SHP77 treated with DMSO at 0.1 percent for 48 hours (cell line): ENCODE measurements around the gene EML5.

Source experiments
- DNase-seq: peaks from one replicate; lab custom pipeline; 2025; lab: John Stamatoyannopoulos, UW

The EML5 gene

DNA sequence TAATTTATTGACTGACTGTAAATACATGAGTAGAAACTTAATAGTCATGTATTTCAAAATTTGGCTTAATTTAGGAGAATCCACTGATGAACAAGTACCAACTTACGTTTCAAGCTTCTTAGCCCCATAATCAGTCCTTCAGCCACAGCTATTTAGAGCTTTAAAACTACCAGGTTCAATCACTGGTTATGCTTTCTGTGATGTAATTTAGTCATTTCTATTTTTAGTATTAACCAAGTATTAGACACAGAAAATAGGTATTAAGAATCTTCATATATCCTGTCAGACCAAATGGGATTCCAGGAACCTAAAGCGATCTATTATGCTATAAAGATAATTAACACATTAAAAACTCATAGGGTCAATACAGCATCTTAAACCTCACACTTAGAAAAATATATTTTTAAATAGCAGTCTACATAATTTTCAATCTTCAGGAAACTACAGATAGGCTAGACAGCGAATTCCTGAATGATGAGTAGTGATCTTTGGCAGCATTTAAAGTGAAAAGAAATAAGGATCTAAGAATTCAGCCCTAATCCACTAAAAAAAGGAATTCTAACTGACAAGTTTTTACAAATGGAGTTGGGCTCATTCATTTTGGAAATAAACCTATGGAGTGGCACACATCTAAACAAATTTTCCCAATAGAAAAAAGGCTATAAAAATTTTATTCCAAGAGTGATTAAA is 178.4 kb downstream of the EML5 start:
- DNase-seq, result no peak

DNA sequence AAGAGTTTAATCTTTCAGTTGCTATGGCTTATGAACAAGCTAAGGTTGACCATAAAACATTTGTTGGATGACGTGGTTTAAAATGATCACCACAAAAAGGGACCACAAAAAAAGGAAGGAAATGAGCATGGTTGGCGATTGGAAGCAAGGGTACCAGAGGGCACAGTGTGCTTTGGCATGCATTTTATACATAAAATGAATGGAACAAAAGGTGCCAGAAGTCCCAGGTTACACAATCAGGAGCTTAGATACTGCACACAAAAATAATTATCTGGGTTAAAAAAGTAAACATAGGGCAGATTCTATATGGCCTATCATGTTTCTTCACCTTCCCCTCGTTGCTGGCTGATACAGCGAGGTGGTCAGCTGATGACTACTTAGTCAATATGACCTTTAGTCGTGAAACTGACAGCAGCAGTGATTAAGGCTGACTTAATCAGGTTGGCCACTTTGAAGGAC is 179.2 kb downstream of the EML5 start:
- DNase-seq, result no peak

DNA sequence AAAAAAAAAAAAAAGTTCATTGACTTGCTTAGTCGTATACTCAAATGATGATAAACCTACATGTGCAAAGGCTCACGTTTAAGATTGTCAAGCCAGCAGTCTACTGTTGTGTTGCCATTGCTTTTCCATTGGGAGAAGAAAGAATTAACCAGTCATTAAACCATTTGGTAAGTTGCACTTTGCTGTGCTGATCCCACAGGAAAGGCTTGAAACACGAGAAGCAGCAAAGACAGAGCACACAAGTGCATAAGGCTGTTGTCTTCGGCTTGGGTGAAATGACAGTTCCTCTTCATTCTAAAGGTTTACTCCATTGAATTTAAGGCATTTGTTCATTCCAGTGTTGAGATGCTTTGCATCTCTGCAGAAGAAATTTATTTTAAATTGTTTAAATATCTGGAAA is 179.8 kb downstream of the EML5 start:
- DNase-seq, result no peak

DNA sequence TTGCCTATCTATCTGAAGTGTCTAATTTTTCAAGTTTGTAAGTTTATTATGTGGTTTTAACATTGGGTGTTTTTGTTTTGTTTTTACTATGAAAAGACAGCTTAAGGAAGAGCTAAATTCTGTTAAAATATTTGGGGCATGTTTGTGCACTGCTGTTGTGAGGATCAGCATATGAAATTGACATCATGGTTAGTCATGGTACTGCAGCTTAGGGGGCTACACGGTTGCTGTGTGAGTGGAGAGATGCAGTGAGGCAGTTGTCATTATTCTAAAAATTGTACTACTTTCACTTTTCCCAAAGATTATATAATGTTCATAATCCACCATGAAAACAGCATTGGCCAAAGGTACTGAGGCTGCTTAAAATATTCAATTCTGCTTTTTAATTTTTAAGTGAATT is 180.9 kb downstream of the EML5 start:
- no peak for DNase-seq

DNA sequence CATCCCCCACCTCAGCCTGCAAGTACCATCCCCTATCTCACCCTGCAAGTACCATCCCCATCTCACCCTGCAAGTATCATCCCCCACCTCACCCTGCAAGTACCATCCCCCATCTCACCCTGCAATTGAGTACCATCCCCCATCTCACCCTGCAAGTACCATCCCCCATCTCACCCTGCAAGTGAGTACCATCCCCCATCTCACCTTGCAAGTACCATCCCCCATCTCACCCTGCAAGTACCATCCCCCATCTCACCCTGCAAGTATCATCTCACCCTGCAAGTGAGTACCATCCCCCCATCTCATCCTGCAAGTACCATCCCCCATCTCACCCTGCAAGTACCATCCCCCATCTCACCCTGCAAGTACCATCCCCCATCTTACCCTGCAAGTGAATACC is 184.9 kb downstream of the EML5 start:
- no peak for DNase-seq

DNA sequence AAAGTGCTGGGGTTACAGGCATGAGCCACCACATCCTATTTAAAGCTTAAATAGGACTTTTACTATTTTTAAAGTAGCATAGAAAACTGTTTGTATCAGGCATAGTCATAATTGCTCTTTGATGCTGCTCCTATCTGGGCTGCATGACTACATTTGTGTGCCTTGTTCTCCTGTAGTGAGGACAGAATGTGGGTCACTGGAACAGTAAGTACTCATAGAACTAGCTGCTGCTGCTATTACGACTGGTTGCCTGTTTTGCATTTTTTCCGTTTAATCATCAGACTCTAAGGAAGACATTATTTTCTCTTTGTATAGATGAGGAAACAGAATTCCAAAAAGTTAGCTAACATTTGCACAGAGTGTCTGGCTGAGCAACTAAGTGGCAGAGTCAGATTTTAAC is 187.2 kb downstream of the EML5 start:
- no peak for DNase-seq

DNA sequence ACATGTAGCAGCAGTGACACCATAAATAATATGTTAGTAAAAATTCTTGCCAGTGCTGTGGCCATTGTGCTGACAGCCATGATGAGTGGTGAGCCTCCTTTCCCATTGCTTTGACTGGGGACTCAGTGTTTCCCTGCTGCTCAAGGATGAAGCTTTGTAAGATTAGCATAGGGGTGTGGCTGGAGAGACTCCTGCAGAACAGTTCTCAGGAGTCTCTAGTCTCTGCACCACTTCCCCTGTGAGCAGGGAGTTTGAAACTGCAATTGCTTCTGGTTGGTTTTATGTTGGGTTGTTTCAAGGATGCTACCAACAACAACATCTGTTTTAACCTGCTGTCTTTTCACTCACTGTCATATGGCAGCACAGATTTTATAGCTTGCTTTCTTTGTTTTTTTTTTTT is 188.5 kb downstream of the EML5 start:
- no peak for DNase-seq

DNA sequence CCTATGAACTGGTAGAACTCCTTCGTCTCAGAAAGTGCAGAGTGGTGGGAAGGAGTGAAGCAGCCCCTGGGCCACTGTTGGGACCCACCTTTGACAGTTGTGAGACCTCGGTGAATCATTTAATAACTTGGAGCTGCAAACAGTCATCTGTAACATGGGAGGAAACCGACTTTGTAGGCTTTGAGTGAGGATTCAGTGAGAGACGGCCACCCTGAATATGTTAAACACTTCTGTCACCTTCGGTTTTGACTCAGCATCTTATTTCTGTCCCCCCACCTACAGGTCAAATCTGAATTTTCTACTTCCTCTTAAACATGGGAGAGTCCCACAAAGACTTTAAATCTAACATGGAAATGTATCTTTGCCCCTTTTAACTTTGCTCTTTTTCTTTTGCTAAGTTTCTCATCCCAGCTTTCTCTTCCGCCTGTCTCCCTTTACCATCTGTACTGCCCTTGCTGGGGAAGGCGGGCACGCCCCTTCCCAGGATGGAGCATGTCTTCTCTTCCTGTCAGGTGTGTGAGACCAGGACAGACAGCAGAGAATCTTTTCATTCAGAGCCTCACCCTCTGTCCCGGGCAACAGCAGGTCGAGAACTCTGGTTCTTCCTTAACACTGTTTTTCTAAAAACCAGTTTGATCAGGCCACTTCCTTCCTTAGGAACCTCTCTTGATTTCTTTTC is 192.9 kb downstream of the EML5 start:
- DNase-seq, result no peak

DNA sequence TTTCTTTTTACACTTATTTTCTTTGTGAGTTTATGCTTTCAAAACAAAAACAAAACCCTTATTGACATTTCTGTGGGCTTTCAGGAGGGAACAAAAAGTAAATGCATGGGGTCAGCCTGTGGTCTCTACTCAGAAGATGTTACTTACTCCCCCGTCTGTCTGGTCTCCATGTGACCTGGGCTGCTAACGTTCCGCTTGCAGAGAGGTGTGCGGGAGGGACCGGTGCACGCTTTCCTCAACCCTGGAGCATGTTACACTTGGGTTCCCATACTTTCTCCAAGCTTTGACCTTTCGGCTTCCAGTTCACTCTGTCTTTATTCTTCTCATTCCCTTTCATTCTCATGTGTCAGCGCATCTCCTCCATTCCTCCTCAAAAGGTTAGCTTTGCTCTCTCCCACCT is 193.4 kb downstream of the EML5 start:
- no peak for DNase-seq

DNA sequence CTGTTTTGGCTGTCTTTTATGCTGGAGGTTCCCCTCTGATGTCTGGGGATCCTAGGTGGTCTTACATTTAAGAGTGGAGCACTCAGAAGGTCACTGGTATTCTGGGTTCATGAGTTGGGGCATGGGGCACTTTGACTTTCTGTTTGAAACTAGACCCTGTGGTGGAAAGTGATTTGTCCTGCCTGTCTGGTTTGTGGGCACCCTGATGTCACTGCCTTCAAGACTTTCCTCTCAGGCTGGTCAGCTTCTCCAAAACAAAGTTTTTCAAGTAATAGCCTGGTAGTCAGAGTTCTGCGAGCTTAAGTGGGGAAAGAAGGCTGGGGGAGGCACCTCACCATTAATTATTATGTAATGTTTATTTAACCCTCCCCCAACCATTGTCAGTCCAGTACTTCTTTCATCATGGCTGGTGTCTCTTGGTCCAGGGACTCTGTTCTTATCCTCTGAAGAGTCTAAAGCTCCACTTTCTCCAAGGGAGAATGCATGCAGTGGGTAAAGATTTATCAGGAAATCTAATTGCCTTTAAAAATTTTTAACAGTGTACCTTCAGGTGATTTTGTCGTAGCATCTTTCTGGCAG is 194.6 kb downstream of the EML5 start:
- DNase-seq, result no peak

DNA sequence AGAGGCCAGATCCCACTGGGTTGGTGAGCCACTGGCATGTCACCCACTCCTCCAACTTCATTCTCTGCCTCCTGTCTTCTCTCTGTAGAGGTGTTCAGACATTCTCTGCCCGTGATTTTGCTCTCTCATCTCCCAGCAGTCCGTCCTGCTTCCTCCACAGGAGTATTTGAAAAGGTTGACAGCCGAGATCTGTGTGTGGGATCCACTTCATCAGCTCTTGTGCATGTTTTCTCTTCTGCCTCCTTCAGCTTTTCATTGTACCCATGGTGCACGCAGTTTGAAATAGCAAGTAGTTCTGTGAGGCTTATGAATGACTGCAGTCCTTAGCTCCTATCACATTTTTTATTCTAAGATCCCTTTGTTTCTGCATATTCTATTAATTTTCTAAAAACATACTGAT is 195.2 kb downstream of the EML5 start:
- DNase-seq, result no peak

DNA sequence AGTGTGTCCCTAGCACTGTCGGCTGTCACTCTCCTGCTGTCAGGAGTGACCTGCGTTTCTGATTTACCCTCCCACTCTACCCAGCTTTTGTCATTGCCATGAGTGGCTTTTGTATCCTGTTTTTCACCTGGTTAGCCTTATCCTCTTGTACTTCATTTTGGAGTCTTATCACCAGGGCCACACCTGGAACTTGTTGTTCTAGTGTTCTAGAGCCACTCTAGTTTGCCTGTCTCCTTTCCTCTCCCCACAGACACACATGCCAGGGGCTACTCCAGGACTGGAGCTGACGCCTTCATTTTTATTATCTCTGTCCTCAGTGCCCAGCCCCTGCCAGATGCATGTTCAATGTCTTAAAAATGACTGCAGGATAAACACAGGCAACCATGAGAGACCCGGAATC is 195.7 kb downstream of the EML5 start:
- DNase-seq, result no peak

DNA sequence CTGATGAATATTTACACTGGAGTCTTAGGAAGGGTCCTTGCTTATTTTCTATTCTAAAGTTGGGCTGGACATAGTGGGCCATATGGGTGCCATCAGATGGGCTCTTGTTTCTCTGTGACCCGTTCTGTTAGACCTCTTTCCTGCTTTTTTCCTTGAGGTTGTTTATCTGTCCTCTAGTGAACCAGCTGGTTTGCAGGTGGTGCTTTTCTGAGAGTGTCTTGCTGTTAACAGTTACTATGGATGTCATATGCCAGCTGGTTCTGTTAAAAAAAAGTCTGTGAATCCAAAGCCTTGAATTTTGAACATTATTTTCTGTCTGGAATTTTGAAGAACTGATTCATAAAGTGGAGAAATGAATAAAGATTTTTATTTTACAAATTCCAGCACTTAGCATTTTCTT is 200.7 kb downstream of the EML5 start:
- DNase-seq, result no peak

DNA sequence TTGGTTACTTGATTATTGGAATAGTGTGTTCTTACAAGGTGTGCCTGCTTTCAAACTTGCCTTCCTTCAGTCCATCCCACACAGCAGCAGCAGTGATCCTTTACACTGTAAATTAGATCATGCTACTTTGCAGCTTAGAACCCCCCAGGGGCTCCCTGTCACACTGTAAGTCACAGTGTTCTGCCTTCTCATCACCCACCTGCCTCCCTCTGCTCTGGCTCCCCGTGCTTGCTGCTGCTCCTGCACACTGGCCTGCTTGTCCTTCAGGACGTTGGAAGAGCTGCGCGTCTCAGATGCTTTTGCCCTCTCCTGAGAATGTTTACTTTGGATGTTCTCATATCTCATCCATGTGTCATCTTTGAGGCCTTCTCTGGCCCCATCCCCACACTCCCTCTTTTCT is 202.6 kb downstream of the EML5 start:
- no peak for DNase-seq

DNA sequence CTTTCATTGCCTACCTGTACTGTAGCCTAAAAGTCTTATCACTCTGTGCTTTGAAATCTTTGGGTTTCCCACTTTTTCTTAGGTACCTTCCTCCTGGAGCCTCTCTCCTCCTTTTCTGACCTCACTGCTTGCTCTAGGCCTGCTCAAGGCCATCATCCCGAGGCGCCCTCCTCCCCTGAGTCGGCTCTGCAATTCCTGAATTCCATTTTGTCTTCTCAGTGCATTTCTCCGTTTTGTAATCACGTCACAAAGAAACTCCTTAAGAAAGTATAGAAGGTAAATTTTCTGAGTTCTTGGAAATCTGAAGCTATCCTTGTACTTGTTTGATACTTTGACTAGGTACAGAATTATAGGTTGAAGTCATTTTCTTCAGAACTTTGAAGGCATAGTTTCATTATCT is 204.7 kb downstream of the EML5 start:
- no peak for DNase-seq

DNA sequence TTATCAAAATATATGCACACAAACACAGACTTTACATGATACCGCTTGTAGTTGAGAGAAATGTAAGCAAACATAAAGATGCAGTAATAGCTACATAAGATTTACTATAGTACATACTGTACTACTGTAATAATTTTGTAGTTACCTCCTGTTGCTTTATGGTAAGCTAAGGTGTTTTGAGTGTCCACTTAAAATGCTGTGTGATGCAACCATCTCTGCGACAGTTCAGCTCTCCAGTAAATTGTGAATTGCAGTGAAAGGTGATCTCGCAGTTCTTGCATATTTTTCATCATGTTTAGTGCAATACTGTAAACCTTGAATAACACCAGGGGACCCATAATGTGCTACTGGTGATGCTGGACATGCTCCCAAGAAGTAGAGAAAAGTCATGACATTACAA is 208.3 kb downstream of the EML5 start:
- DNase-seq, result no peak

DNA sequence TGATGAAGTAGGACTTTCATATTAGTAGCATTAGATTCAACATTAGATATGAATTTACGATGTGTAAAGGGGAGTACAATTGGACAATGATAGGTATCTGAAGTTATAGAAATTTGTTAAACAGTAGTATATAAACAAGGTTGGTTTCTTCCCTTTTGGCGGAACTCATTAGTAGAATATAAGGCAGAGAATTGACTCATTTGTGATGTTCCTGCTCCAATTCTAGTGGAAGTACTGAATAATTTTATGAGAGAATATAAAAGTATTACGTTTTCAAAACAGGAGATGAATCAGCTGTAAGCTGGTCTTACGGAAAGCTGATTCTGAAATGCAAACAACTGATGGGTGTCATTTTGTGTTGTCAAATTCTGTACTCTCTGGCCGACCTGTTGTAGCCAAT is 216.5 kb downstream of the EML5 start:
- no peak for DNase-seq

DNA sequence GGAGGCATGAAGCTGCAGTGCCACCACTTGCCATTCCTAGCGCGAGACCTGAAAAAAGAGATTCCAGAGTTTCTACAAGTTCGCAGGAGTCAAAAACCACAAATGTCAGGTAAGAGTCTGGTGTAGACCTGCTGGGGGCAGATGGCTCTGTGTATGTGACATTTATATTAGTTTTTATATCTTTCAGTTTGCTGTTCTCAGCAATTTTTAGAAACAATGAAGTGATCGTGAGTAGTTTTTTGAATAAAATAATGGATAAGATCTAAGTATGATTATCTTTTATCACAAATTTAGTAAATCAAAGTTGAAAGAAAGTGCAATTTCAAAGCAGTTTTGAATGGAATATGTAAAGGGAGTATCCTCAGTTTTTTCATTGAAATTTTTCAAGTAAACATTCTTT is 220.6 kb downstream of the EML5 start:
- DNase-seq, result no peak

DNA sequence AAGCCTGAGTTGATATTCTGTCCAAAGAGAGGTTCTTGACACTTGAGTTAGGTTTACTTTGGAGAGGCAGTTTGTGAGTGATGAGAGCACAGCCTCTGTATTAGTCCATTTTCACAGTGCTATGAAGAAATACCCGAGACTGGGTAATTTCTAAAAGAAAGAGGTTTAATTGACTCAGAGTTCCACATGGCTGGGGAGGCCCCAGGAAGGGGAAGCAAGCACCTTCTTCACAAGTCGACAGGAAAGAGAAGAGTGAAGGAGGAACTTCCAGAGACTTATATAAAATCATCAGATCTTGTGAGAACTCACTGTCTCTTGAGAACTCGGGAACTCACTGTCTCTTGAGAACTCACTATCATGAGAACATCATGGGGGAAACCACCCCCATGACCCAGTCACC is 224.6 kb downstream of the EML5 start:
- no peak for DNase-seq

DNA sequence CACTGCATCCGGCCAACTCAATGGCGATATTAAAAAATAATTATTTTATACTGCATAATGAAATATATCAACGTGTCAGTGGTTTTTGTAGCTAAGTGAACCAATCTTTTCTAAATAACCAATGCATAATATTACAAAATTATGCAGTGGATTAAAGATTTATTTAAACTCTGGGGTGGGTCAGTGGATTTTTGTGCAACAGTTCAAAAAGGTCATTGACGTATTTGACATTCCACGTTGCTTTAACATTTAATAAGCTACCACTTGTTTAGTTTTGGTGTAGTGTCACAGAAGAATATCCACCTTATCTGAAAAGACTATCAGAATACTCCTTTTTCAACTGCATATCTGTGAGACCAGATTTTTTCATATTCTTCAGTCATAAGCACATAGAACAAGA is 227.3 kb downstream of the EML5 start:
- no peak for DNase-seq

DNA sequence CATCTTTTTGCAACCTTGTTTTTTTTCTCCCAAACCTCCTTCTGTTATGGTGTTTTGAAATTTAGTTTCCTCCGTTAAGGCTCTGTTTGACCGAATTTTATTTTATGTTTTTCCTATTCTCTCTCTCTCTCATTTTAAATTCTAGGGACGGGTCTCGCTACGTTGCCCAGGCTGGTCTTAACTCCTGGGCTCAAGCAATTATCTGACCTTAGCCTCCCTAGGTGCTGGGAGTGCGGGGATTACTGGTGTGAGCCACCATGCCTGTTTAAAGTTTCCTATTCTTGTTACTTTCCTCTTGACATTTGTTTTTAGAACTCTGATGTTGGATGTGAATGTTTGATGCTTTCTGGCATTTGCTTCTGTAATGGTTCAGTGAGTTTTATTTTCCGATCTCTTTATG is 228.9 kb downstream of the EML5 start:
- no peak for DNase-seq

DNA sequence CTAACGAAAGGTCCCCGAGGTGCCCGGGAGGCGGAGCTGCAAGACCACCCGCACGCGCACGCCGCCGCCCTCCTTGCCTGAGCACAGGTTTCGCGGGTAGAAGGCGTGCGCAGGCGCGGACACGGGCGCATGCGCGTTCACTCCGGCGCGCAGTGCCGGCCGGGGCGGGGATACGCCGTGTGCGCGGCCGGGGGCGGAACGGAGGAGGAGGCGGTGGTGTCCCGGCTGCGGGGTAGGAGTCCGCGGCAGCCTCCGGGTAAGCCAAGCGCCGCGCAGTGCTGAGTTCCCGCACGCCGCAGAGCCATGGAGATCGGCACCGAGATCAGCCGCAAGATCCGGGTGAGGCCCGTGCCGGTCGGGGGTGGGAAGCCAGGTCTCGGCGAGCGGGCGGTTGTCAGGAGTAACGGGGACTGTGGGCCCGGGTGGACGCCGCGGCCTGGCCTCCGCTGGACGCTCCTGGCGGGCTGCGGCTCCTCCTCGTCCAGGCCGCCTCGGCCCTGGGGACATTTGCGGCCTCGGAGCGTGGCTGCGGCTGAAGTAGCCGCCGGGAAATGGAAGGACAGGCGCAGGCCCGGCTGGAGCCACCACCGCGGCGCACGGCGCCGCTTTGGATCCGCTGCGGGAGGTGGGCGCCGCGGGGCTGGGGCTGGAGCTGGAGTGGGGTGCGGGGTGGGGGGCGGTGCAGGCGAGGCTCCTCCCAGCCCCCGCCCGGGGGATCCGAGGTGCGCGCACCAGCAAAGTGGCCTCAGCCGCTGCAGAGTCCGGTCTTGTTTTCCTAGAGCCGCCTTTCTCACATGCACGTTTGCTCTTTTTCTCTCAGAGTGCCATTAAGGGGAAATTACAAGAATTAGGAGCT is 229.7 kb downstream of the EML5 start, which contains the start of gene ZC3H14:
TSS of gene ZC3H14 (plus strand) at position 207 of the 856 bp plus-strand sequence. CDS start at position 304, 97 bp downstream.
- peak; percentile 58 for DNase-seq

DNA sequence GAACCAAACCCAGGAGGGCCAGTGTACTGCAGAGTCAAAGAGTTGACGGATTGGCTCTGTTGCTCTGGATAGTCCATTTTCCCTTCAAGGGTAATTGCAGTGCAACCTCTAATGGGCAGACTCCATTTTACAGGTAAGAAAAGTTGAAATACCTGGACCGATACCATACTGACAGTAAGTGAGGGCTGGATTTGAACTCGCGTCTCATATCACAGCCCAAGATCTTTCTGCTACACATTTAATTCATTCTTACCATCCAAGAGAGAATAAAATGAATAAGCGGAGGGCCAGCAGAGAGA is 230.3 kb downstream of the EML5 start:
- no peak for DNase-seq
